ENCODE measurements around the gene TMEM272.

GRCh38 chr13:51776179-51776578 lies 68.8 kb downstream of the TMEM272 start:
- TF ChIP-seq YY1 (IDR thresholded peaks at IDR 0.05; ENCODE audit: low read depth) (no peak), SIN3A (IDR thresholded peaks at IDR 0.05; ENCODE audit: borderline replicate concordance, low read depth, low read length) (no peak), CTCF (IDR thresholded peaks at IDR 0.05) (no peak)

Measured in SK-N-SH (cell line).